ENCODE data around the gene HPCA. TPM values are rescaled to one million over a fixed set of nuclear protein-coding genes. Genes with fewer than 3 reads are reported as not detected.

The HPCA gene
- total RNA-seq, 1 donor from 2014 or later: not detected

- no peak for DNase-seq
- H3K9me3 ChIP-seq (replicated peaks): no peaks in the 10 kb centered on the region
- H3K27ac ChIP-seq (replicated peaks): no peak overlapping the region
- no peak for TF ChIP-seq CTCF (IDR thresholded peaks at IDR 0.05; ENCODE audit: borderline replicate concordance)
- intact Hi-C loops (cut with micrococcal nuclease): no loop called here
- no peak overlapping the region for H3K4me3 ChIP-seq
- H3K27me3 ChIP-seq (ENCODE audit: low read depth): peaks cover 56% of the 10 kb centered on the region
- no peaks in the 10 kb centered on the region for H3K36me3 ChIP-seq
- H3K4me1 ChIP-seq: peaks cover 34% of the 10 kb centered on the region
Measured at GRCh38 chr1:32884032-32884372, 2.3 kb upstream of the HPCA start.

- intact Hi-C loops (cut with micrococcal nuclease): no loop called here
- no peaks in the 10 kb centered on the region for H3K36me3 ChIP-seq
- DNase-seq: no peak
- no peak for TF ChIP-seq CTCF (IDR thresholded peaks at IDR 0.05; ENCODE audit: borderline replicate concordance)
- peaks cover 63% of the 10 kb centered on the region for H3K27me3 ChIP-seq (ENCODE audit: low read depth)
- no peak overlapping the region for H3K27ac ChIP-seq (replicated peaks)
- no peaks in the 10 kb centered on the region for H3K9me3 ChIP-seq (replicated peaks)
- H3K4me1 ChIP-seq: peaks cover 34% of the 10 kb centered on the region
- H3K4me3 ChIP-seq: no peak overlapping the region
Measured at GRCh38 chr1:32884726-32885125, 1.6 kb upstream of the HPCA start.

- H3K4me1 ChIP-seq: peaks cover 31% of the 10 kb centered on the region
- H3K27me3 ChIP-seq (ENCODE audit: low read depth): peaks cover 72% of the 10 kb centered on the region
- H3K4me3 ChIP-seq: no peak overlapping the region
- no peaks in the 10 kb centered on the region for H3K36me3 ChIP-seq
- no peak overlapping the region for H3K27ac ChIP-seq (replicated peaks)
- intact Hi-C loops (cut with micrococcal nuclease): no loop called here
- no peak for TF ChIP-seq CTCF (IDR thresholded peaks at IDR 0.05; ENCODE audit: borderline replicate concordance)
- no peak for DNase-seq
- H3K9me3 ChIP-seq (replicated peaks): no peaks in the 10 kb centered on the region
Measured at GRCh38 chr1:32885676-32886003, 651 bp upstream of the HPCA start.

GRCh38 chr1:32886828-32887414 is 630 bp downstream of the HPCA start:
- Histone ChIP-seq H3K27me3 (ENCODE audit: low read depth) (peaks cover 85% of the 10 kb centered on the region), H3K27ac (replicated peaks) (no peak overlapping the region), H3K4me3 (no peak overlapping the region), H3K9me3 (replicated peaks) (no peaks in the 10 kb centered on the region), H3K4me1 (peaks cover 18% of the 10 kb centered on the region), H3K36me3 (no peaks in the 10 kb centered on the region)
- TF ChIP-seq CTCF (IDR thresholded peaks at IDR 0.05; ENCODE audit: borderline replicate concordance): peak; percentile 7
- no peak for DNase-seq
- intact Hi-C loops (cut with micrococcal nuclease): no loop called here

- peaks cover 92% of the 10 kb centered on the region for H3K27me3 ChIP-seq (ENCODE audit: low read depth)
- no peak overlapping the region for H3K4me3 ChIP-seq
- intact Hi-C loops (cut with micrococcal nuclease): no loop called here
- peaks cover 13% of the 10 kb centered on the region for H3K4me1 ChIP-seq
- no peak for DNase-seq
- H3K36me3 ChIP-seq: no peaks in the 10 kb centered on the region
- TF ChIP-seq CTCF (IDR thresholded peaks at IDR 0.05; ENCODE audit: borderline replicate concordance): no peak
- no peak overlapping the region for H3K27ac ChIP-seq (replicated peaks)
- H3K9me3 ChIP-seq (replicated peaks): no peaks in the 10 kb centered on the region
Measured at GRCh38 chr1:32887623-32888022, 1.3 kb downstream of the HPCA start.

- H3K36me3 ChIP-seq: no peaks in the 10 kb centered on the region
- peaks cover 17% of the 10 kb centered on the region for H3K4me1 ChIP-seq
- no peak overlapping the region for H3K4me3 ChIP-seq
- intact Hi-C loops (cut with micrococcal nuclease): no loop called here
- no peaks in the 10 kb centered on the region for H3K9me3 ChIP-seq (replicated peaks)
- no peak for DNase-seq
- no peak overlapping the region for H3K27ac ChIP-seq (replicated peaks)
- no peak for TF ChIP-seq CTCF (IDR thresholded peaks at IDR 0.05; ENCODE audit: borderline replicate concordance)
- H3K27me3 ChIP-seq (ENCODE audit: low read depth): peaks cover 97% of the 10 kb centered on the region
Measured at GRCh38 chr1:32888134-32888533, 1.8 kb downstream of the HPCA start.
